ENCODE results near the gene SLC38A2. TPM values are rescaled to one million over a fixed set of nuclear protein-coding genes. Genes with fewer than 3 reads are reported as not detected.

Gene SLC38A2
- total RNA-seq, 1 experiment from 2014 or later = 257 TPM

Other genes with a start within 250 kb of the SLC38A2 start
- 3.1 and 3.5 TPM in 2 replicates for gene SLC38A1, start 103.7 kb downstream of the SLC38A2 start, total RNA-seq (2014; rRNA removed; shearing (Covaris generic))

Data from SK-MEL-5 (cell line).